SK-N-SH treated with all-trans-retinoic acid at 6 μM for 48 hours (cell line): ENCODE results near the gene RNASE1.

Source experiments
- CSDC2 ChIP-seq: fragments of 250-450 bp; sonication (Bioruptor Pico); IDR thresholded peaks from 2 replicates; pipeline ENCODE4 v1.5.0; 2020; ENCODE audit warnings: mild to moderate bottlenecking, moderate library complexity
- POU6F1 ChIP-seq: fragments of 250-450 bp; sonication (Bioruptor Pico); IDR thresholded peaks from 2 replicates; pipeline ENCODE4 v1.8.0; 2021; ENCODE audit warnings: low read depth, mild to moderate bottlenecking, moderate library complexity, borderline replicate concordance
- TF ChIP-seq, protein P1 (sequence below): fragments of 250-450 bp; sonication (Bioruptor Pico); IDR thresholded peaks from 2 replicates; pipeline ENCODE4 v1.5.1; 2020; ENCODE audit warnings: low read depth, mild to moderate bottlenecking, moderate library complexity

DNA sequence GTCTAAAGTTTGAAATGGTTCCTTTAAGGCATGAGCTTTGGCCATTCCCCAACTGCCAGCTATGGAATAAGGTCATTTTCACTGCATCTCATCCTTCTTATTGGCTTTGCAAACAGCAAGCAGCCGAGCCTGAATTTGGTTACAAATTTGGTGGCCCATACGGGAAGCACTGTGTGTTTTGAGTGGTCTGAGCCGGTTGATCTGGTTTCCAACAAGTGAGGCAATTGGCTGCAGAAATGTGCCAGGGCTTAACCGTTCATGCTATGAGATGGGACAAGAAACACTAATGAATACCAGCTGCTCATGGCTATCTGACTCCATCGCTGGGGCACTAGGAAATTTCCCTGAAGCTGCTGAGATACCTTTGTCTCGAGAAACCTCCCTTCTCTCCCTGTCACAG, 47.6 kb downstream of the RNASE1 start:
- TF ChIP-seq, protein P1, sequence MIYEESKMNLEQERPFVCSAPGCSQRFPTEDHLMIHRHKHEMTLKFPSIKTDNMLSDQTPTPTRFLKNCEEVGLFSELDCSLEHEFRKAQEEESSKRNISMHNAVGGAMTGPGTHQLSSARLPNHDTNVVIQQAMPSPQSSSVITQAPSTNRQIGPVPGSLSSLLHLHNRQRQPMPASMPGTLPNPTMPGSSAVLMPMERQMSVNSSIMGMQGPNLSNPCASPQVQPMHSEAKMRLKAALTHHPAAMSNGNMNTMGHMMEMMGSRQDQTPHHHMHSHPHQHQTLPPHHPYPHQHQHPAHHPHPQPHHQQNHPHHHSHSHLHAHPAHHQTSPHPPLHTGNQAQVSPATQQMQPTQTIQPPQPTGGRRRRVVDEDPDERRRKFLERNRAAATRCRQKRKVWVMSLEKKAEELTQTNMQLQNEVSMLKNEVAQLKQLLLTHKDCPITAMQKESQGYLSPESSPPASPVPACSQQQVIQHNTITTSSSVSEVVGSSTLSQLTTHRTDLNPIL (CRISPR knock-in tag), result no peak
- TF ChIP-seq CSDC2 (CRISPR knock-in tag) (no peak), POU6F1 (CRISPR knock-in tag) (no peak)
